Fibroblast of lung (primary cell): ENCODE data around the gene CRTAC1.

Experiments
- CTCF ChIP-seq, 2 donors: IDR thresholded peaks in 1 of 2; conservative IDR thresholded peaks in 1 of 2; 1 replicate in 1 of 2; 2 replicates in 1 of 2; pipeline ENCODE4 v1.5.1; 2011 to 2012; ENCODE audit warnings: low read length in 2 of 2, control low read depth in 1 of 2, inconsistent platforms in 1 of 2, low read depth in 1 of 2, mild to moderate bottlenecking in 1 of 2
- EZH2 ChIP-seq: IDR thresholded peaks from 2 replicates; pipeline ENCODE4 v1.5.1; 2012; ENCODE audit warnings: low read length, control low read depth, mild to moderate bottlenecking; ENCODE audit errors: missing control alignments

- TF ChIP-seq CTCF (conservative IDR thresholded peaks at IDR 0.05 in 1 of 2, IDR thresholded peaks at IDR 0.05 in 1 of 2; ENCODE audit: low read depth in 1 of 2, low read length in 2 of 2) (no peak), EZH2 (no peak)
Measured at GRCh38 chr10:97927622-97928021, 102.8 kb downstream of the CRTAC1 start.
